ENCODE data around the gene B3GAT2. TPM values are rescaled to one million over a fixed set of nuclear protein-coding genes. Genes with fewer than 3 reads are reported as not detected.

Gene B3GAT2
- total RNA-seq, 1 experiment from 2014 or later: 0.09 TPM

- Mint-ChIP-seq H3K4me1 (ENCODE audit: low read depth, unreplicated experiment) (peaks cover 9% of the 10 kb centered on the region), H3K36me3 (ENCODE audit: insufficient read depth, unreplicated experiment) (no peaks in the 10 kb centered on the region), H3K27me3 (ENCODE audit: unreplicated experiment) (no peaks in the 10 kb centered on the region), H3K27ac (ENCODE audit: unreplicated experiment) (no peak overlapping the region), H3K4me3 (ENCODE audit: low read depth, unreplicated experiment) (no peak overlapping the region), H3K9me3 (ENCODE audit: low read depth, unreplicated experiment) (no peaks in the 10 kb centered on the region)
- CTCF ChIA-PET: no interaction called here
- TF ChIP-seq CTCF (IDR thresholded peaks at IDR 0.05; ENCODE audit: unreplicated experiment): no peak
- DNase-seq: no peak
- intact Hi-C loops (cut with micrococcal nuclease; ENCODE audit: unreplicated experiment): no loop called here
- no TSS peak for BruUV-seq (replicated peaks)
Observed at GRCh38 chr6:70847106-70848084, 109.5 kb downstream of the B3GAT2 start.

- no TSS peak for BruUV-seq (replicated peaks)
- no peak for TF ChIP-seq CTCF (IDR thresholded peaks at IDR 0.05; ENCODE audit: unreplicated experiment)
- H3K27ac Mint-ChIP-seq (ENCODE audit: unreplicated experiment): no peak overlapping the region
- DNase-seq: peak; percentile 4
- peaks cover 9% of the 10 kb centered on the region for H3K4me1 Mint-ChIP-seq (ENCODE audit: low read depth, unreplicated experiment)
- no peaks in the 10 kb centered on the region for H3K36me3 Mint-ChIP-seq (ENCODE audit: insufficient read depth, unreplicated experiment)
- intact Hi-C loops (cut with micrococcal nuclease; ENCODE audit: unreplicated experiment): no loop called here
- CTCF ChIA-PET: no interaction called here
- no peaks in the 10 kb centered on the region for H3K9me3 Mint-ChIP-seq (ENCODE audit: low read depth, unreplicated experiment)
- no peaks in the 10 kb centered on the region for H3K27me3 Mint-ChIP-seq (ENCODE audit: unreplicated experiment)
- H3K4me3 Mint-ChIP-seq (ENCODE audit: low read depth, unreplicated experiment): no peak overlapping the region
Observed at GRCh38 chr6:70846207-70846835, 110.5 kb downstream of the B3GAT2 start.

- peaks cover 9% of the 10 kb centered on the region for H3K4me1 Mint-ChIP-seq (ENCODE audit: low read depth, unreplicated experiment)
- intact Hi-C loops (cut with micrococcal nuclease; ENCODE audit: unreplicated experiment): no loop called here
- DNase-seq: no peak
- no peaks in the 10 kb centered on the region for H3K9me3 Mint-ChIP-seq (ENCODE audit: low read depth, unreplicated experiment)
- no peaks in the 10 kb centered on the region for H3K36me3 Mint-ChIP-seq (ENCODE audit: insufficient read depth, unreplicated experiment)
- no peaks in the 10 kb centered on the region for H3K27me3 Mint-ChIP-seq (ENCODE audit: unreplicated experiment)
- CTCF ChIA-PET: no interaction called here
- H3K27ac Mint-ChIP-seq (ENCODE audit: unreplicated experiment): no peak overlapping the region
- no TSS peak for BruUV-seq (replicated peaks)
- H3K4me3 Mint-ChIP-seq (ENCODE audit: low read depth, unreplicated experiment): no peak overlapping the region
- no peak for TF ChIP-seq CTCF (IDR thresholded peaks at IDR 0.05; ENCODE audit: unreplicated experiment)
Observed at GRCh38 chr6:70844301-70844700, 112.6 kb downstream of the B3GAT2 start.

- intact Hi-C loops (cut with micrococcal nuclease; ENCODE audit: unreplicated experiment): no loop called here
- H3K36me3 Mint-ChIP-seq (ENCODE audit: insufficient read depth, unreplicated experiment): no peaks in the 10 kb centered on the region
- peaks cover 9% of the 10 kb centered on the region for H3K4me1 Mint-ChIP-seq (ENCODE audit: low read depth, unreplicated experiment)
- CTCF ChIA-PET: no interaction called here
- H3K4me3 Mint-ChIP-seq (ENCODE audit: low read depth, unreplicated experiment): no peak overlapping the region
- H3K9me3 Mint-ChIP-seq (ENCODE audit: low read depth, unreplicated experiment): no peaks in the 10 kb centered on the region
- no peak for DNase-seq
- TF ChIP-seq CTCF (IDR thresholded peaks at IDR 0.05; ENCODE audit: unreplicated experiment): no peak
- no peaks in the 10 kb centered on the region for H3K27me3 Mint-ChIP-seq (ENCODE audit: unreplicated experiment)
- BruUV-seq (replicated peaks): no TSS peak
- no peak overlapping the region for H3K27ac Mint-ChIP-seq (ENCODE audit: unreplicated experiment)
Observed at GRCh38 chr6:70843328-70843918, 113.4 kb downstream of the B3GAT2 start.
